ENCODE measurements around the gene CCK. TPM values are rescaled to one million over a fixed set of nuclear protein-coding genes. Genes with fewer than 3 reads are reported as not detected.

Gene CCK
- polyA plus RNA-seq, 2 of the 4 experiments (the other 2 are of a cell fraction), result 0.16 to 0.36 TPM

DNA sequence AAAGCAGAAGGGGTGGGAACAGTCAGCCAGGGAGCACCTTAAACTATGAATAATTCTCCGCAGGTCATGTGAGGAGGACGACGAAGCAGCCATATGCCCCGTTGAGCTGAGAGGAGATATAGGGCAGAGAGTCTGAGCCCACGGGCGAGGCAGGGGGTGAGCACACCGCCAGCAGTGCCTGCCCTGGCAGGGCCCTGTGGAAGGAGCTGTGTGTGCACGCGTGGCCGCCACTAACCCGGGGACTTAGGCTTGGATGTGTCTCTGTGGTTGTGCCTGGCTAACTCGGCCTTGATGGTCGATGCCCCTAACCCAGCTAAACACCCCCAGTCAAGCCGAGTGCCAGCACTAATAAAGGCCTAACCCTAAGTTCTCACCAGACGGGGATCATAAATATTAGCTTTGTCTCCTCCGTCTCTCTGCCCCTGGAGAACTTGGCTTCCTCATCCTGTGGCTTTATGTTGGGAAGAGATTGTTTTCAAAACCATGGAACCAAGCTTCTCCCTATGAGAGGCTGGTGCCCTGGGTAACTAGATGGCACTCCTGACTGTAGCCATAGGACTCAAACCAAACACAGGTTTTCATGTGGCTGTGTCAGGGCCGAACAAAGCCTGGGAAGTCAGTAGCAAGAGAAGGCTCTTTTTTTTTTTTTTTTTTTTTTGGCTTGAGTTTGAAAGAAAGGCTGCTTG is 45.4 kb downstream of the CCK start (continued):
- TF ChIP-seq HES2 (IDR thresholded peaks at IDR 0.05) (no peak), ZSCAN20 (CRISPR knock-in tag; IDR thresholded peaks at IDR 0.05) (no peak)

DNA sequence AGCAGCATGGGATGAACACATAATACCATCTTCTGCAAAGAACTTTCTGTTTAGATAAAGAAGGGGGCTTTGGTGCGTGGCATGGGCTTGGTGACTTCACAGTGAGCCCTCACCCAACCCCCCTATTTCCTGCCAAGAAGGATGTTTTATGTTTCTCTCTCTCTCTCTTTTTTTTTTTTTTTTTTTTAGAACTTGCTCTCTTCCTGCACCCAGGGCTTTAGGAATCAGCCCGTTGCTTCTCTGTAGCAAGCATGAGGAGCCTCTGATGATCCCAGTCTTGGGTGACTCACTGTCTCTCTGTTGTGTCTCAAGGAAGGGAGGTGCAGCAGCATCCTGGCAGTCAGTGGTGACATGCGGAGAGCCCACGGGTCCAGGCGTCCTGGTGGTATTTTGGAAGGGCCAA is 49.1 kb downstream of the CCK start:
- no peaks in the 10 kb centered on the region for H3K9me3 ChIP-seq
- no peak for DNase-seq (ENCODE audit: low read depth in 1 of 2, low spot score in 1 of 2)
- H3K4me3 ChIP-seq, result no peak overlapping the region
- 82% methylated on average over 5 of the region's 5 CpGs for WGBS (ENCODE audit: missing lambda C conversion rate)
- H3K4me1 ChIP-seq, result no peaks in the 10 kb centered on the region
- TF ChIP-seq BHLHE40 (IDR thresholded peaks at IDR 0.05; ENCODE audit: low read depth, low read length), result no peak
- no peak for TF ChIP-seq EHMT2 (IDR thresholded peaks at IDR 0.05; ENCODE audit: low read depth)
- no peak for TF ChIP-seq FOSB (CRISPR knock-in tag; IDR thresholded peaks at IDR 0.05)
- TF ChIP-seq HEYL (CRISPR knock-in tag; IDR thresholded peaks at IDR 0.05), result no peak
- TF ChIP-seq, protein P1, sequence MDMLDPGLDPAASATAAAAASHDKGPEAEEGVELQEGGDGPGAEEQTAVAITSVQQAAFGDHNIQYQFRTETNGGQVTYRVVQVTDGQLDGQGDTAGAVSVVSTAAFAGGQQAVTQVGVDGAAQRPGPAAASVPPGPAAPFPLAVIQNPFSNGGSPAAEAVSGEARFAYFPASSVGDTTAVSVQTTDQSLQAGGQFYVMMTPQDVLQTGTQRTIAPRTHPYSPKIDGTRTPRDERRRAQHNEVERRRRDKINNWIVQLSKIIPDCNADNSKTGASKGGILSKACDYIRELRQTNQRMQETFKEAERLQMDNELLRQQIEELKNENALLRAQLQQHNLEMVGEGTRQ (IDR thresholded peaks at IDR 0.05), result no peak
- no peak for TF ChIP-seq CHD4 (IDR thresholded peaks at IDR 0.05; ENCODE audit: borderline replicate concordance)
- no peak for TF ChIP-seq HDAC2 (IDR thresholded peaks at IDR 0.05)
- no peak for TF ChIP-seq RAD21 (conservative IDR thresholded peaks at IDR 0.05 in 1 of 2, IDR thresholded peaks at IDR 0.05 in 1 of 2)
- TF ChIP-seq CBX8 (IDR thresholded peaks at IDR 0.05), result no peak
- TF ChIP-seq SREBF2 (IDR thresholded peaks at IDR 0.05), result no peak
- TF ChIP-seq KDM1A (IDR thresholded peaks at IDR 0.05; ENCODE audit: low read depth), result no peak
- no peak for FAIRE-seq
- no peak for ATAC-seq
- no peak overlapping the region for H3K27ac ChIP-seq
- H3K4me2 ChIP-seq, result no peak overlapping the region
- ChIA-PET CTCF (interaction anchor here (0.6 kb wide), 1 partner anchor 20 kb away, joined by 4 read pairs; no protein-coding TSS in a partner anchor), POLR2A (no interaction called here)

DNA sequence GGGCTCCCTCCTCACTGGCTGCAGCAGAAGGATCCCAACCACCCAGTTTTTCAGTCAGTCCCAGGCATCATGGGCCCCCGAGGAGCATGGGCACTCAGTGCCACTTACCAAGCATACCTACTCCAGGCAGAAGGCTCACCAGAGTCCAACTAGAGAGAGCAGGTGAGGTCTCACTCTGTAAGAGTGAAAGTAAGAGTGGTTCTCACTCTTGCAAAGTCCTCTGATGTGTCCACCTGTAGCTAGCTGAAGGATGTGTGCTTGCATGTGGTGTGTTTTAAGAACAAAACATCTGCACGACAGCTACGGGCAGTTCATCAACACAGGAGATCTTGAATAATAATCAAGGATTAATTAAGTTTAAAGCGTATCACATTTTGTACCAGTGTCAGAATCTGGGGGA is 49.7 kb downstream of the CCK start:
- no peaks in the 10 kb centered on the region for H3K9me3 ChIP-seq
- H3K27ac ChIP-seq, result no peak overlapping the region
- TF ChIP-seq MYC (IDR thresholded peaks at IDR 0.05; ENCODE audit: borderline replicate concordance, low read length), result no peak
- no peak for TF ChIP-seq JUN (IDR thresholded peaks at IDR 0.05)
- no peak for TF ChIP-seq POLR2A (IDR thresholded peaks at IDR 0.05; ENCODE audit: low read length)
- CTCF ChIA-PET, result interaction anchor here (0.6 to 1.0 kb wide), 2 partner anchors 20 to 31 kb away, joined by 3 to 4 read pairs; no protein-coding TSS in a partner anchor
- no peak overlapping the region for H3K4me3 ChIP-seq
- POLR2A ChIA-PET, result no interaction called here
- no peak for DNase-seq (ENCODE audit: low read depth in 1 of 2, low spot score in 1 of 2)
- no peak for ATAC-seq
- H3K4me2 ChIP-seq, result no peak overlapping the region
- no peak for FAIRE-seq
- H3K4me1 ChIP-seq, result no peaks in the 10 kb centered on the region
- 92% methylated on average over 3 of the region's 4 CpGs for WGBS (ENCODE audit: missing lambda C conversion rate)

DNA sequence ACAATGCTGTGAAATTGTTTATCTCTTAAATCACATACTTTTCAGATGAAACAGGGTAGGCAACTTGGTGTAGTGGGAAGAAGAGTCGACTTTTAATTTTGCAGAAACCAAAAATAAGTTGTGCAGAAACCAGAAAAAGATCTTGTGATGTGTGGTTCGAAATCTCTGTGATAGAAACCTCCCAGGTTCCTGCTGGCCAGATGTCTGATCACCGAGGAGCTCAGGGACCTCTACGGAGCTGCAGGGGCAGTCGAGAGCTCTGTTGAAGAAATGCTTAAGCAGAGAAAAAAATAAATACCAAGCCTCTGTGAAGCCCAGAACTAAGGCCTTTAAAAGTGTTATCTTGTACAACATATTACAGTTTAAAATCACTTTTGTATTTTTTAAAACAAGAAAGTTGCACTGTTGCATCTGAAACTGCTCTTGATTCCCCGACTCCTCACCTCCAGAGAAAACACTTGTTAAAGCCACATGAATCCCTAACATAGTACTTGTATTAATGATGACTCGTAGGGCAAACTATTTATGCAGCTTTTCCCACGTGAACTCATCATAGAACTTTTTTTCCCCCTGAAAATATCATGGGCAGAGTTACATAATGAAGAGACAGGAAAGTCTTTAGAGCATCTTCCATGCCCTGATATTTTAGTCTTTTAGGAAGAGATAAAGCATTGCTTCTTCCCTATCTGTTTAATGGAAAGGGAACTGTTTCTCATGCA is 51.3 kb downstream of the CCK start:
- ATAC-seq (no peak), FAIRE-seq (no peak), DNase-seq (ENCODE audit: low read depth in 1 of 2, low spot score in 1 of 2) (no peak)
- WGBS (ENCODE audit: missing lambda C conversion rate), result 71% methylated on average over 8 of the region's 8 CpGs
- H3K9me3 ChIP-seq, result no peaks in the 10 kb centered on the region
- H3K4me2 ChIP-seq, result no peak overlapping the region
- no peaks in the 10 kb centered on the region for H3K4me1 ChIP-seq
- POLR2A ChIA-PET, result no interaction called here
- CTCF ChIA-PET, result interaction anchor here (0.8 to 1.4 kb wide), 4 partner anchors 23 to 115 kb away, joined by 3 to 4 read pairs (median 4); no protein-coding TSS in a partner anchor
- no peak overlapping the region for H3K4me3 ChIP-seq
- H3K27ac ChIP-seq, result no peak overlapping the region
- TF ChIP-seq KDM1A (IDR thresholded peaks at IDR 0.05; ENCODE audit: low read depth) (no peak), BCL3 (IDR thresholded peaks at IDR 0.05) (no peak), ZFP36 (IDR thresholded peaks at IDR 0.05; ENCODE audit: borderline replicate concordance, partially characterized antibody) (no peak), RAD21 (conservative IDR thresholded peaks at IDR 0.05 in 1 of 2, IDR thresholded peaks at IDR 0.05 in 1 of 2) (no peak), JUNB (IDR thresholded peaks at IDR 0.05) (no peak), SMC3 (IDR thresholded peaks at IDR 0.05) (no peak), BHLHE40 (IDR thresholded peaks at IDR 0.05; ENCODE audit: low read depth, low read length) (no peak), HES2 (IDR thresholded peaks at IDR 0.05) (no peak)

Data from A549 (cell line).